ENCODE data around the gene PAQR5. TPM values are rescaled to one million over a fixed set of nuclear protein-coding genes. Genes with fewer than 3 reads are reported as not detected.

The PAQR5 gene
- total RNA-seq, 1 experiment from 2014 or later = 3.4 TPM

DNA sequence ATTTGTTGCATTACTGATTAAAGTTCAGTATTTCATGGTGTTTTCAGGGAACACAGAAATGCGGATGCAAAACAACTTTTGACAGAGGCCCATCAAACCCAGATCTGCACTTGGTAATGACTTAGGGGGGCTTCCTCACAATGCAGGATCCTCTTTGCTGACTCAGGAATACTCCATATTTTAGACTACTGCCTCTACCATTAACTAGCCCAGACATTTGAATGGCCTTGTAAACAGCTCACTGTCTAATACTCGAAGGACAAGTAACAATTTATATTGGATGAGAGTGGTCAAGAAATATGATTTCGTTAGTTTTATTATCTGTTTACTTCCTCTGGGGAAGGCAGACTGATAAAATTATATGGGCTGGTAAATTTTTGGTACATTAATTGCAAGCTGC lies 106.4 kb downstream of the PAQR5 start:
- H3K4me3 Mint-ChIP-seq (ENCODE audit: unreplicated experiment) = no peak overlapping the region
- no peak for DNase-seq
- no peak overlapping the region for H3K4me3 ChIP-seq (ENCODE audit: low read depth, low read length)
- H3K4me1 Mint-ChIP-seq (ENCODE audit: low read depth, unreplicated experiment) = no peaks in the 10 kb centered on the region
- H3K9me3 Mint-ChIP-seq (ENCODE audit: unreplicated experiment) = no peaks in the 10 kb centered on the region
- no peaks in the 10 kb centered on the region for H3K27me3 Mint-ChIP-seq (ENCODE audit: insufficient read depth, unreplicated experiment)
- H3K36me3 ChIP-seq (ENCODE audit: control insufficient read depth, insufficient read depth, low read length) = no peaks in the 10 kb centered on the region; the same call in 1 of the 2 replicates
- peaks cover 7% of the 10 kb centered on the region for H3K36me3 Mint-ChIP-seq (ENCODE audit: insufficient read depth, unreplicated experiment)
- intact Hi-C loops (cut with micrococcal nuclease; ENCODE audit: unreplicated experiment) = no loop called here
- BruUV-seq (replicated peaks) = no TSS peak
- no peaks in the 10 kb centered on the region for H3K27me3 ChIP-seq (replicated peaks; ENCODE audit: control insufficient read depth, insufficient read depth, low read length)
- H3K4me1 ChIP-seq = no peaks in the 10 kb centered on the region
- ChIA-PET CTCF (no interaction called here), POLR2A (no interaction called here)
- no peaks in the 10 kb centered on the region for H3K9me3 ChIP-seq
- TF ChIP-seq, protein P1, sequence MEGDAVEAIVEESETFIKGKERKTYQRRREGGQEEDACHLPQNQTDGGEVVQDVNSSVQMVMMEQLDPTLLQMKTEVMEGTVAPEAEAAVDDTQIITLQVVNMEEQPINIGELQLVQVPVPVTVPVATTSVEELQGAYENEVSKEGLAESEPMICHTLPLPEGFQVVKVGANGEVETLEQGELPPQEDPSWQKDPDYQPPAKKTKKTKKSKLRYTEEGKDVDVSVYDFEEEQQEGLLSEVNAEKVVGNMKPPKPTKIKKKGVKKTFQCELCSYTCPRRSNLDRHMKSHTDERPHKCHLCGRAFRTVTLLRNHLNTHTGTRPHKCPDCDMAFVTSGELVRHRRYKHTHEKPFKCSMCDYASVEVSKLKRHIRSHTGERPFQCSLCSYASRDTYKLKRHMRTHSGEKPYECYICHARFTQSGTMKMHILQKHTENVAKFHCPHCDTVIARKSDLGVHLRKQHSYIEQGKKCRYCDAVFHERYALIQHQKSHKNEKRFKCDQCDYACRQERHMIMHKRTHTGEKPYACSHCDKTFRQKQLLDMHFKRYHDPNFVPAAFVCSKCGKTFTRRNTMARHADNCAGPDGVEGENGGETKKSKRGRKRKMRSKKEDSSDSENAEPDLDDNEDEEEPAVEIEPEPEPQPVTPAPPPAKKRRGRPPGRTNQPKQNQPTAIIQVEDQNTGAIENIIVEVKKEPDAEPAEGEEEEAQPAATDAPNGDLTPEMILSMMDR (IDR thresholded peaks at IDR 0.05; ENCODE audit: insufficient read depth in 1 of 2, low read depth in 1 of 2, low read length in 1 of 2, severe bottlenecking in 1 of 2, unreplicated experiment in 1 of 2) = no peak
- no peak overlapping the region for H3K27ac Mint-ChIP-seq (ENCODE audit: unreplicated experiment)

DNA sequence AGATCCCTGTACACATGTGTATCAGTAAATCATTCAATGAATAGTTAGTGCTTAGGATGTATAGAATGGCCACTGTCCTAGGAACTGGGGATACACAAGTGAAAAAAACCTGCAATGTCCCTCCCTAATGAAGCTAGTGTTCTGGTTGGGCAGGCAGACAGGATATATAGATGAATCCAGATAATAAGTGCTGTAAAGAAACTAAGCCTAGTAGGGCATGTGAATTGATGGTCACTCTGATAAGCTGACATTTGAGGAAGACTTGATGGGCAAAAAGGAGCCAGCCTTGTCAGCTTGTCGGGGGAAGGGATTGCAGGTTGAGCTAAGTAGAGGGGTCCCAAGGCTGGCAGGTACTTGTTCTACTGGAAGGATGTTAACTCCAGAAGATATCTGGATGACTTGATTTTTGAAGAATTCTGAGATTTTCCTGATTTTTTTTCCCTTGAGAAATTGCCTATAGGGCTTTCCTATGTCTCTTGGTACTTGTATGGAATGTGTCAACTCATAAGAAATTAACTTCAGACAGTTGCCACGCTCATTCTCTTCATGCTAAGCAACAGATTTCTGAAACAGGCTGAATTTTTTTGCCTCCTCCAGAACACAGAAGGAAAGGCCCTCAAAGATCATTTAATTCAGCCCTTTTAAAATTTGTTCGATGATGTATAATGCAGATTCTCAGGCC lies 109.1 kb downstream of the PAQR5 start:
- ChIA-PET CTCF (no interaction called here), POLR2A (no interaction called here)
- H3K36me3 ChIP-seq (ENCODE audit: control insufficient read depth, insufficient read depth, low read length) = no peaks in the 10 kb centered on the region; the same call in 1 of the 2 replicates
- no peaks in the 10 kb centered on the region for H3K27me3 ChIP-seq (replicated peaks; ENCODE audit: control insufficient read depth, insufficient read depth, low read length)
- TF ChIP-seq, protein P1 (IDR thresholded peaks at IDR 0.05; ENCODE audit: insufficient read depth in 1 of 2, low read depth in 1 of 2, low read length in 1 of 2, severe bottlenecking in 1 of 2, unreplicated experiment in 1 of 2) = no peak
- Mint-ChIP-seq H3K9me3 (ENCODE audit: unreplicated experiment) (no peaks in the 10 kb centered on the region), H3K27ac (ENCODE audit: unreplicated experiment) (no peak overlapping the region), H3K4me3 (ENCODE audit: unreplicated experiment) (no peak overlapping the region), H3K27me3 (ENCODE audit: insufficient read depth, unreplicated experiment) (no peaks in the 10 kb centered on the region), H3K36me3 (ENCODE audit: insufficient read depth, unreplicated experiment) (no peaks in the 10 kb centered on the region), H3K4me1 (ENCODE audit: low read depth, unreplicated experiment) (no peaks in the 10 kb centered on the region)
- no TSS peak for BruUV-seq (replicated peaks)
- no peak overlapping the region for H3K4me3 ChIP-seq (ENCODE audit: low read depth, low read length)
- intact Hi-C loops (cut with micrococcal nuclease; ENCODE audit: unreplicated experiment) = no loop called here
- DNase-seq = no peak
- H3K4me1 ChIP-seq = peaks cover 8% of the 10 kb centered on the region; the same call in 1 of the 2 replicates
- no peaks in the 10 kb centered on the region for H3K9me3 ChIP-seq

DNA sequence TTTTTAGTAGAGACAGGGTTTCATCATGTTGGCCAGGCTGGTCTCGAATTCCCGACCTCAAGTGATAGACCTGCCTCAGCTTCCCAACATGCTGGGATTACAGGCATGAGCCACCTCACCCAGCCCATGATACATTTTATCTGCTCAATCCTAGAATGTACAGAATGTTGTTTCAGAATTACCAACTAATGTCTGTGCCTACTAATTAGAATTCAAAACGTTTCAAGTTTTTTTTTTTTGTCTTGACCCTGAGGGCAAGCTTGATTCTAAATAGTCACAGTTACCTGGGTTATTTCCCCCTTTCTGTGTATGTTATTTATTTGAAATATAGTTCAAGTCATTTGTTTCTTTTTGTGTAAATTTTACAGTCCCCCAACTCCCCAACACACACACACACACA lies 110.1 kb downstream of the PAQR5 start:
- intact Hi-C loops (cut with micrococcal nuclease; ENCODE audit: unreplicated experiment) = no loop called here
- TF ChIP-seq, protein P1 (IDR thresholded peaks at IDR 0.05; ENCODE audit: insufficient read depth in 1 of 2, low read depth in 1 of 2, low read length in 1 of 2, severe bottlenecking in 1 of 2, unreplicated experiment in 1 of 2) = no peak
- Mint-ChIP-seq H3K9me3 (ENCODE audit: unreplicated experiment) (no peaks in the 10 kb centered on the region), H3K27me3 (ENCODE audit: insufficient read depth, unreplicated experiment) (no peaks in the 10 kb centered on the region), H3K36me3 (ENCODE audit: insufficient read depth, unreplicated experiment) (peaks cover 2% of the 10 kb centered on the region), H3K4me3 (ENCODE audit: unreplicated experiment) (no peak overlapping the region), H3K27ac (ENCODE audit: unreplicated experiment) (no peak overlapping the region), H3K4me1 (ENCODE audit: low read depth, unreplicated experiment) (no peaks in the 10 kb centered on the region)
- ChIA-PET POLR2A (no interaction called here), CTCF (no interaction called here)
- BruUV-seq (replicated peaks) = no TSS peak
- no peak for DNase-seq
- Histone ChIP-seq H3K9me3 (no peaks in the 10 kb centered on the region), H3K4me1 (peaks cover 14% of the 10 kb centered on the region), H3K27me3 (replicated peaks; ENCODE audit: control insufficient read depth, insufficient read depth, low read length) (no peaks in the 10 kb centered on the region), H3K36me3 (ENCODE audit: control insufficient read depth, insufficient read depth, low read length) (no peaks in the 10 kb centered on the region; the same call in 1 of the 2 replicates), H3K4me3 (ENCODE audit: low read depth, low read length) (no peak overlapping the region)
